Occipital lobe (tissue), 2 donors: Measurements from ENCODE around the gene SKAP1. TPM values are rescaled to one million over a fixed set of nuclear protein-coding genes. Genes with fewer than 3 reads are reported as not detected.
"Not testable (repeated sequence)": the region's sequence is repeated elsewhere in the genome, so short reads cannot be mapped to it uniquely, and the experiment has no call there.

Source experiments
- DNase-seq: peaks from one replicate; lab custom pipeline; 2025; lab: John Stamatoyannopoulos, UW
- total RNA-seq: library from RNA; depleted of rRNA; stranded (reverse); fragments of >200 nt; gene quantifications from one replicate; pipeline ENCODE4 v1.2.3, GENCODE V29; 2014

The SKAP1 gene
- total RNA-seq, 1 donor from 2014 or later, result 0.62 TPM

DNA sequence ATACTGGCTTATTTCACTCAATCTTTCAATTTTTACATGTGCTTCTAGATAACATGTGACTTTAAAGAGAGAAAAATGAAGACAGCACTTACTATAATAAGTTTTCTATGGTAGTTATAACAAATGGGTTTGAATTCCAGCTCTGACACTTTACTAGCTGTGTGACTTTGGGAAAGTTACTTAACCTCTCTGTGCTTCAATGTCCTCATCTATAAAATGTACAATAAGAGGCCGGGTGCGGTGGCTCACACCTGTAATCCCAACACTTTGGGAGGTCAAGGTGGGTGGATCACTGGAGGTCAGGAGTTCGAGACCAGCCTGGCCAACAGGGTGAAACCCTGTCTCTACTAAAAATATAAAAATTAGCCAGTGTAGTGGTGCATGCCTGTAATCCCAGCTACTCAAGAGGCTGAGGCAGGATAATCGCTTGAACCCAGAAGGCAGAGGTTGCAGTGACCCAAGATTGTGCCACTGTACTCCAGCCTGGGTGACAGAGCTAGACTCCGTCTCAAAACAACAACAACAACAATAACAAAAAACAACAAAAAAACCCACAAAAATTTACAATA is 184.5 kb downstream of the SKAP1 start:
- not testable (repeated sequence) for DNase-seq

DNA sequence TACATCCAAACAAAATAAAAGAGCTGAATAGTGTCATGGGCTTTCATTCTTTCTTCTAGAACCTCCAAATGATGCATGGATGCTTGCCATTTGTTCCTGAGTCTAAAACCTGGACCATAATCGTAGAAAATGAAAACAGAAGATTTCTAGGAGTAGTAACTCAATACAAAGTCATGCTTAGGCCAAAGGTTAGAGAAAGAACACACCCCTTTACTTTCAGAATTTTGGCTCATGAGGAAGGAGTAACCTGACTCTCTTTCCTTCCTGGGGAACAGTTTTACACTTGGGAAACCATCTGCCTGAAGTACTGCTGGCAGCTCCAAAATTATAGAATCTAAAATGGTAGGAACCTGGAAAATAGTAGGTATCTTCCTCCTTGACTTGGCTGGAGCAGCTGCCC is 185.2 kb downstream of the SKAP1 start:
- no peak for DNase-seq

DNA sequence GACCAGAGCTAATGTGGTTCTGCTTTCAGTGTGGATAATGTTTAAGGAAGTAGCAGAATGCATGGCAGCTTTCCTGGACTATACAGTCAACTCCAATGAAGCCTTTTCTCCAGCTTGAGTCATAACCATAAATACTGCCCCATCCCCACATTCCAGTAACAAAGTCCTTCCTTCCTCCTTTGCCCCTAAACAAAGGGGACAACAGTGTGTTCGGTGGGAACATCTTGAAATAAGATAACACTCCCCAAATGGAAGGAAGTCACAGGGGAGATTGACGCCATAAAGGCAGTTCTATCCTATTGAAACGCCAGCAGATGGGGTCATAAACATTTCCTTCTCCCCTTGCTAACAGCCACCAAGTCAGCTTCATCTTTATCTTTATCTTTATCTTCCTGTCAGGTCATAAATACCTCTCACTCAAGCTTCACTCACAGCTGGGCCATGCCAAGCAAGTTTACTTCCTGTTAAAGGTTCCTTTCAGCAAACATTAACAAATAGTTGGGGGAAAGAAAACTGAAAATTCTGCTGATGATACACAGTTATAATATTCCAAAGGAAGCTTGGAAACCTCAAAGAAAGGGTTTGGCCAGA is 185.8 kb downstream of the SKAP1 start:
- DNase-seq, result no peak

DNA sequence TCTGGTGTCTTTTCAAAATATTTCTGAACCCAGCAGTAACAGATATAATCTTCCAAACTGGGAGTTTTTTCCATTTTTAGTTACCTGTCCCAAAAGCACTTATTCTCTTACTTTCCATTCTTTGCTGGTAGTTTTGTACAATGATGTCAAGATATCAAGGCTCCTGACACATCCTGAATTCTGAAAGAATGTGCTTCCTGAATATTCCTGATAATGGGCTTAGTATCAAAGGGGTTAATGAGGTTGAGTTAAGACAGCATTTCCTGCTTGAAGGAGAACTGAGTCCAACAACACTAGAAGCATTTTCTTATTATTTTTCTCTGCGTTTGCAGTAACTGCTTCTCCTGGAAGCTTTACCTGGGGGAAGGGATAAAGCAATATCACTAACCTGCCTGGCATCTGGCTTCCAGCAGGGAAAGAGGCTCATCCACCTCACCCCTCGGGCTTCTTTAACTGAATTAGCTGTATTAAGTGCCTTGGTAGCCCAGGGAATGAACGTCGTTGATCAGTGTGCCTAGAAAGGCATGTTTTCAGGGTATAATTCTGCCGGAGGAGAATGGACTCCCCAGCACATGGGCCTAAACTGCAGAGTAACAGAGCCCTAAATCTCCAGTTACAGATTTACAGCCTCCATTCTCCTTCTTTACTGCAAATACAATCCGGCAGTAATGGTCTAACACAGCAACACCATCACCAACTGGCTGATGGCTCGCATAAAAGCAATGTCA is 188.1 kb downstream of the SKAP1 start:
- DNase-seq, result no peak

DNA sequence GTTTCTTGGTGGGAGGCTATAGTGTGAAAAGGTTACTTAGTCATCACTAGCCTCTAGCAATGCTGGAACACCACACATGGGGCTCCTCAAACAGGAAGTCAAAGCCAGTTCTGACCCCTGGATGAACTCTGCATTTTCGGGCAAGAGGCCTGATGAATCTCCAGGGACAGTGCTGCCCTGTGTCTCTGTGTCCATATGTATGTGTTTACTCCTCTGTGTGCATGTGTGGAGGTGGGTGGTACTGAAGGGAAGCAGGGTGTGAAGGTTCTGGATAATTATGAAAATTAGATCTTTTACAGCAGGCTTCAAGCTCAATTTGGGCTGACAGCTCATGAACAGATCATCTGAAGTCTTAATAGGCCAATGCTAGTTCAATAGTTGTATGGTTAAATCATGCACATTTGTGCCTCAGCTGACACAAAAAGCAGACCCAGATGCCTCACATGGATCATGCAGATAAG is 188.9 kb downstream of the SKAP1 start:
- DNase-seq, result no peak

DNA sequence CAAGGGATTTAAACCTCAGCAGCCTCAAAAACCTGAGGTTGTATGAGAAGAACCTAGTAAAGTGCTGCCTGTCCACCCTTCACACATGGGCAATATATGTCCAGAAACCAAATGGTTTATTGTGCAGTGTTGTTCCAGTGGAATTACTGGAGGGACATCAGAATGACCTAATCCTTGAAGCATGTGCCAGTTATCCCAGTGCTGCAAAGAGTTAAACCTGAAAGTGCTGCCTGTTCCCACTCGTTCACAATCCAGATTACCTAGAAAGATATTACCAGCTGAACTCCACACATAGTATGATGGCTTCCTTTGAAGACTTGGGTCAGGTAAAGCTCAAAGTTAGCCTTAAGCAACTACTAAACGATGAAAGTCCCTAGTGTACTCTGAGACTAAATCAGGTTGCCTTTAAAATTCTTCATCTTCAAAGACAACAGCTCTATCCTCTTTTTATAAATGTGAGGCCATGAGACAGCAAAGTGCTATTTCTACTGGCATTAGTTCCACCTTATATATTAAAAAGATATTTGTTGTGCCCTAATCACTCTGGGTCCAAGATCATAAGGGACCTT is 189.4 kb downstream of the SKAP1 start:
- DNase-seq, result no peak

DNA sequence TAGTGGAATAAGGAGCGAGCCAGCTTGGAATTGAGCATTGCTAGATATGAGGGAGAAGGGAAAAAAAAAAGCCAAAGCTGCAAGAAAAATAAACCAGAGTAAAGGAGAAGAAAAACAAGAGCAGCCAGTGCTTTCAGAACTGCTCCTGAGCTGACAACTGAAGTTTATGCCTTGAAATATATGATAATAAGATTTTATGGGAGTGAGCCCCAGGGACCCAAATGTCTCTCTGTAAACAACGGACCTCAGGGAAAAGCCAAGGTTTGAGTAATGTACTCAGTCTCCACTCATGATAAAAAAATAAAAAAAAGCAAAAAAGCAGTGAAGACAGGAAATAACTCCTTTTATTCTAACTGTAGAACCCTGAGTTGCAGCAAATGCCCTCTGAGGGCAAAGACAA is 189.9 kb downstream of the SKAP1 start:
- no peak for DNase-seq

DNA sequence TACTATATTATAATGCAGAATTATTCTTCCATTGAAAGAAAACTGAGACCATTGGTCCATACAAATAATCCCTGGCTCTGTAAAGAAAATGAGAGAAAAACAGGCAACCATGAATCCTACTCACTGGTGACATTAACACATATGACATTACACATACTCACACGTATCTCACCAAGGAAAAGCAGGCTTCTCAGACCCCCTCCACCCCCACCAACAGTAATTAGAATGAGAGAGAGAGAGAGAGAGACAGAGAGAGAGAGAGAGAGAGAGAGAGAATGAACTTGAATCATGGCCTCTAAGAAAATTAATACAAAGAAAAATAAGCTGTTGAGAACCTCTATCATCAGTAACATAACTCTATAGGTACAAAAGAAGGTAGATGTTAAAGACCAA is 190.4 kb downstream of the SKAP1 start:
- no peak for DNase-seq

DNA sequence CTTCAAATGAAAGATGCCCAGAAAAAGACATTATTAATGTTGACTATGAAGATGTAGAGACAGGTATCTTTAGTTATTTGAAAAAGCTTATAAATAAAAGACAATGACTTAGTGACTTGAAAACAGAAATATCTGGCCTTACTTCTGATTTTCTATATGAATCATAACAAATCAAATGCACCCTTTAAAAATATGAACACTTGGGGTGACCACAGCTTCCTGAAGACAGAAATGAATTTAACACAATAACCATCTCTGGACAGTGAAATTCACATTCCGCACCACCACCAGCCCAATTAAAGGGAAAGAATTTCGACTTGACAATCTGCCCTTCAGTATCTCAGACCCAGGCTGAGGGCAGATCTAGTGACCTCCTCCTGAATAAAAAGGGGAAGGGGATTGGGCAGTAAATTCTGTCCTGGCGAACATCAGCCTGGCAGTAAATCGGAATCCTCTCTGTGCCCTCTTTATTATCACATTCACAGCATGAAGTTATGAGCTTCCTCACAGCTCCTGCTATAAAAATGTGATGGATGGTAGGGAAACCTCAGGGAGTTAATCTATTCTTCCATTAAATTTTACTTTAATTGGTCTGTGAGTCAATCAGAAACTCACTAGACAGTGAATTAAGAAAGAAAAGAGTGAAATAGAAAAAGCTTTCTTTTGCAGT is 190.9 kb downstream of the SKAP1 start:
- no peak for DNase-seq

DNA sequence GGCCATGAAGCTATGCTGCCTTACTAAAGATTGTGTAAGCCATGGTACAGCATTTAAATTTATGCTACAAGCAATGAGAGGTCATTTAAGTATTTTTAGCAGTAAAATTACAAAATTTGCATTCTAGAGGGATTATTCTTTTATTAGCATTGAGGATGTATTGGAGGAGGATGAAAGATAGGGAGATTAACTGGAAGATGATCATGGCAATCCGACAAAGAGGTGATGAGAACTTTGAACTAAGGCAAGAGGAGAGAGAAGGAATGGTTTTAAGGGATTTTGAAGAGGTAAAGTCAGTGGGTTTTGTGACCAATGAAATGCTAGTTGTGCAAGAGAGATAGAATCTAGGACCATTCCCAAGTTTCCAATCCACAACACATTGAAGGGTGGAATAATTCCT is 192.6 kb downstream of the SKAP1 start:
- no peak for DNase-seq

DNA sequence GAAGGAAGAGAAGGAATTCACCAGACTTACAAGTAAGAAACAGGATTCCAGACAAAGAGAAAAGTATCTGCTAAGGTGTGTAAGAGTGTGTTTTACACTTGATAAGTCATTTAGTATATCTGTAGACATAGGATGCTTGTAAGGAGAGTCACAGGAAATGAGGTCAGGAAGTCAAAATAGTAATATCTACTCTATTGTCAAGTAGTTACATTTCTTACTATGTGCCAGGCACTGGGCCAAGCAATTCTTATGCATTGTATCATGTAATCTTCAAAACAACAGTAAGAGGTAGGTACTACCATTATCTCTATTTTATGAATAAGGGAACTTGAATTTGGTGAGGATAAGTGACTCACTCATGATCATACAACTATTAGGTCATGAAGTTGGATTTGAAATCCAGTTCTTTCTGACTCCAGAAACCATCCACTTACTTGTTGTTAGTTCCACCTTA is 193.3 kb downstream of the SKAP1 start:
- no peak for DNase-seq

DNA sequence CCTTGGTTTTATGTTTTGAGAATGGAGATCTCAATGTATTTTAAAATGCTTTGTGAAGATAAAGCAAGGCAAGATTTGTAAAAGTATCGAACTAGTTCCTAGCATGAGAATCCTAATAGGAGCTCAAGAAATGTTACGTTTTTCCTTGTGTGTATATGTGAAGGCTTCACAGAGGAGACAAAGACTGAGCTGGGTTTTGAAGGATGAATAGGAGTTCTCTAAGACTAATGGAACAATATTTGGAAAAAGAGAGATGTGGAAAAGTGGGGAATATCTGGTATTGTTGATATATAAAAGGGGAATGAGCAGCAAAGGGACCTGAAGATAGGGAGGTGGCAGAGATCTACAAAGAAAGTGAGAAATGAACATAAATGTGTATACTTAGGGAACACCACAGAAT is 195.1 kb downstream of the SKAP1 start:
- DNase-seq, result no peak

DNA sequence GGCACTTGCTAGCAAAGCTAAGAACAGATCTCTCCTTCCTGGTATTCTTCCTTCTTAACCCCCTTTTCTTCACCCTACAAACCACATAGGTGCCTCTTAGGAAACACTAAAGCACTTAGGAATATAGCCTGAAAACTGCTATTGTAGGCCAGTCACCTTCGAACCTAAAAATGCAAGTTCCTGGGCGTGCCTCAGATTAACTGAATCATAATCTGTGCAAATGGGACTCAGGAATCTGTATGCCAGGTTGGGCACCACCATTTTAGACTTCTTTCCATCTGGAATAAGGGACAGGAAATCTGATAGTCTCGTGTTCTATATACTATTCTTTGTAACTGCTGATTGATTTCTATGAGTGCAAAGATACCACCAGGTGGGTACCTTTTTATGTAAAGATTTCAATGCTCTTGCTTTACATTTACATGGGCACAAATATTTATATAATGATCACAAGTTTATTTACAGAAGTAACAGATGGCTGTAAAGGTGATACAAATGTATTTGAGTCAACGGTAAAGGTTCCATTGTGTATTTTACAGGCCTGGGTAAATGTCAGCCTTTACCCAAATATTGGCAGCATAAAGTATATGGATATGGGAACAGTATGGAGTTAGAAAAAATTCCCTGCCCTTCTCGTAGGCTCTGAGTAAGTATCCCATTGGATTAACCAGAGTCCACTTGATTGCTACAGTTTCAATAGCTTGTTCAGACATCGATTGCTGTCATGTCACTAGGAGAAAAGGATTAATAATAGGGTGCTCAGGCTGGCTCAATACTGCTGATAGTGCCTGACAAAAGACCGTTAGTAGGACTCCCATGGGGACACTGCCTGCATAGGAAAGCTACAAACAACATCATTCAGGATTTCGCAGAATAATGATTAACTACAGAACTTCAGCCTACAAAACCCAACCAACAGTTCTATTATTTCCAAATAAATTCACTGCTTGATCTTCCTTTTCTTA is 197.7 kb downstream of the SKAP1 start:
- DNase-seq, result no peak

DNA sequence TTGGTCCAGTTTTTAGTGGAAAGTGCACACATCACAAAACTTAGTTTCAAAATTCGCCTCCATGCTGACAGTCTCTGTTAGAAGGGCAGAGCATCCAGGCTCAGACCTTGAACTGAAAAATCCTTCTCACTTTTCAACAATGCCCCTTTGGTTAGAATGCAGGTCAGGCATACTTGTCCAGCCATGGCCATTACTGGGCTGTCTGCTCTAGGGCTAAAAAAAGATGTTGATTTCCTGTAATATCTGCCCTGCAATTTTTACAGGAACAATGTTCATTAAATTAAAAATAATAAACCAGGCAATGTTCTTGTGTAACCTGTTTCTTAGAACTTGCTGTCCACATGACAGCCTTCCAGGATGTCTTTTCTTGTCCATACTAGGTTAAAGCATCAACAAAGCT is 200.1 kb downstream of the SKAP1 start:
- DNase-seq, result no peak

DNA sequence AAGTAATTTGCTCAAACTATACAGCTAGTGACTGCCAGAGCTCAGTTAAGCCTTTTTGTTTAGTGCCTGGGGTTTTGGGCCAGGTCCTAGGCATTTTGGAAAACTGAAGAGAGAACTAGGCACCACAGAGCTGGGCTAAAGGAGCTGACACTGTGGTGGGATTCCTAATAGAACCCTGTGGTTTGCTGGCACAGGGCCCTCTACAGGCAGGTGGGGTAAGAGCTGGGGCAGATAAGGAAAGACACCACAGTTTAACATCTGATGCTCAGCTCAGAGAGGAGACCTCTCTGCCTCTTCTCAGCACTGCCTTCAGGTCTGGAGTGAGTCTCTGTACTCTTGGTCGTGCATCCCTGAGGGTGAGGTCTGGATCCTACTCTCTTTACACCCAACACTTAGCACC is 201.3 kb downstream of the SKAP1 start:
- no peak for DNase-seq

DNA sequence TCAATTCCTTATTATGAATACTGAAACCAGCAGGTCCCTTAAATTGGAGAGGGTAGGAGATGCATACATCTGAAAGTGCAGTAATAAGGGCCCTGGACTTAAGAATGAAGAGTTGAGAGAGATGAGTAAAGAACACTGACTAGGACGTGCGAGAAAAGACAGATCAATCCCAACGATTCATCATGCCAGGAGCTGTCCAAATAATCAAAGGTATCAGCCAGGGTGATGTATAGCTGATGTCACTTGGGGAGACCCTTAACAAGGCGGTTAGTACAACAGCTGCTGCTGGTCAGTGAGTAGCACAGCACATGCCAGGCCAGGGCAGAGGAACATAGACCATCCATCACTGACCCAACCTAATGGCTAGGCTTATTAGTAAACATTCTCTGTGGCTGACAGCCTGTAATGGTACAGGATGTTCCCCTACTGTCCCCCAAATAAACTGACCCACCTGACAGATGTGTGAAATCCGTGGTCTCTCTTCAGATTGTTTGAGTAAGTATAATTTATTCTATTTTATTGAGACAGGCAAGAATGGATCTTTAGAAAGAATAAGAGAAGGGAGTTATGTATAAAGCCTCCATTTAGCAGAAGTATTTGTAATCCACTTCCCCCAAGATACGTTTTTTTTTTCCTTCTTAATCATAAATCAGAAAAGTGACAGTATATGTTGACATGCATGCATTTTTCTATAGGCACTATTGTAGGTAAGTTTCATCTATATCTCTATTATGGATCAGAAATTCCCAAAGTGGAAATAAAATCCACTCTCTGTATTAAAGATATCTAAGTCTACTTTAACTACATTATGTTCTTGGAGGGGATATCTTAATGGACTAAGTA is 204.1 kb downstream of the SKAP1 start:
- DNase-seq, result no peak

DNA sequence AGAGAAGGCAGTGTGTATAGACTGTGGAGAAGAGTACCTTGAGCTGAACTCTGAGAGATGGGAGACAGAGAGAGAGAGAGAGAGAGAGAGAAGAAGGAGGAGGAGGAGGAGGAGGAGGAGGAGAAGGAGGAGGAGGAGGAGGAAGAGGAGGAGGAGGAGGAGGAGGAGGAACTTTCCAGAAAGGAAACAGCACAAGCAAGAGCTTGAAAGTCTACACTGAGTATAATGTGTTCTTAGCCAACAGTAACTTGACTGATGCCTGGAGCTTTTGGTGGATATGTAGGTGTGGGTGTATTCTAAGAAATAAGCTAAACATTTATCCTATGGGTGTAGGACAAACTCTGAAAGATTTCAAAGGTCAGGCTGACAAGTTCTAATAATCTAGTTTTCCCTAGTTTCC is 206.1 kb downstream of the SKAP1 start:
- no peak for DNase-seq

DNA sequence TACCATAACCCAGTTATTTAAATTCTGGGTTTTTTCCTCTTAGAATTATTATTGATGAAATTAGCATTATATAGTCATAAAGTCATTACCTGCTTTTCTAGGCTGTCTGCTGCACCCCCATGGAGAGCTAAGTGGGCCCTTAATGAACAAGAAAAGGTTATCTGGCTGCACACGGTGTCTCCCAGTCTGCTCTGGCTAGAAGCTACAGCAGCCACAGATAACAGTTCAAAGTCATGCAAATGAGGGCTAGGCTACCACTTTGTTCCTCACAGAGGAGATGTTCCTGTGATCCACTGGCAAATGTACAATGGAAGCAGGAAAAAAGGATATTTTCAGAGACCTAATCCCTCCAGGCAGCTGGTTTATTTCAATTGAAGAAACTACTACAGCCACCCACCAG is 210.4 kb downstream of the SKAP1 start:
- DNase-seq, result no peak

DNA sequence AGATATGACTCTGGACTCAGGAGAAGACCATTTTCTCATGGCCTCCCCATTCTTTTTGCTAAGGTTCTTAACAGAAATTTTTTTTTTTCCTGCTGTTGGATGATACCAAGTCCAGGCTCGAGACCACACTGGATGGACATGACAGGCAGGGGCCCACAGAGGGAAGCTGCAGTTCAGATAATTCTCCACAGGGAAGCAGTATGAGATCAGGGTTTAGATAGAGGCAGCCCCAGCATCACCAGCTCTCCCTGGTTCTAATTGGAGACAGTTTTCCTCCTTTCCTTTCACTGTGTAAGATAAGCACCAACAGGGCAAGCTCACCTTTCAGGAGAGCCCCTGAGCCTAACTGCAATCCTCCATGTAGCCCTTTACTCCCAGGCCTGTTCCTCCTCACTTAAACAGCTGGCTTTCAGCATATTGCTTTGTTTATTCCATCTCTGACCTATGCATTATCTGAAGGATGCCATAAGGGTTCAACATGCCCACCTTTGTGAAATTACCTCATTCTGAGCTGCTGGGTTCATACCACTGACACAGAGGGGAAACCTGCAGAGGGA is 214.4 kb downstream of the SKAP1 start:
- no peak for DNase-seq

DNA sequence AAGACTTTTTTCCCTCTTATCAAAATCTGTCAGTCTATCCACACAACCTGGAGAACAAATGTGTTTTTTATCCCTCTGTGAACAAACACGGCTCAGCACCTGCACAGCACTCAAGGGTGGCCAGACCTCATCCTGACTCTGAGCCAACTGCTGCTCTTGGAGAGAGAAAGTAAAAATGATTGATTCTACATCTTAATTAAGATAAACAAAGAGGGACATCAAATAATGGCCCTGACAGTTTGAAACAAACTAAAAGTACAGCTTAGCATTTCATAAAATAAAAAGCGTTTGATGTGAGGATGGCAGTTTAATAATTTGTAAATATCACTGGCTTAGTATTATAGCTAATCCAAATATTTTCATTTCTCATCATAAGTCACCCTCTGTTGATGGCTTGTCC is 216.2 kb downstream of the SKAP1 start:
- DNase-seq, result no peak
